Activated CD4-positive, alpha-beta memory T cell treated with anti-CD3 and anti-CD28 coated beads, Interleukin-2, amount 10 ng/mL, durations not matched to agents 7 days and 5 days (primary cell): ENCODE measurements around the gene SCEL. TPM values are rescaled to one million over a fixed set of nuclear protein-coding genes. Genes with fewer than 3 reads are reported as not detected.
"Not testable (repeated sequence)": the region's sequence is repeated elsewhere in the genome, so short reads cannot be mapped to it uniquely, and the experiment has no call there.

ENCODE experiments used
- CTCF ChIA-PET: fragments of 350-600 bp; sonication (Branson Sonifier 250); formaldehyde crosslinking; loops from one replicate; lab custom pipeline; 2021; ENCODE audit warnings: antibody characterized with exemption, inconsistent platforms; lab: Charles Lee
- POLR2A ChIA-PET: fragments of 350-600 bp; sonication (Branson Sonifier 250); formaldehyde crosslinking; loops from one replicate; lab custom pipeline; 2021; ENCODE audit warnings: antibody characterized with exemption; lab: Charles Lee
- DNase-seq: peaks from one replicate; pipeline ENCODE4 v3.0.0-alpha.2; 2020
- H3K27ac Mint-ChIP-seq: one replicate; pipeline ENCODE4 v1.8.0; 2021; ENCODE audit warnings: mild to moderate bottlenecking, mixed read lengths
- H3K27me3 Mint-ChIP-seq: one replicate; pipeline ENCODE4 v1.8.0; 2021; ENCODE audit warnings: mixed read lengths
- H3K36me3 Mint-ChIP-seq: one replicate; pipeline ENCODE4 v1.8.0; 2021; ENCODE audit warnings: low read depth, mixed read lengths
- H3K4me1 Mint-ChIP-seq: one replicate; pipeline ENCODE4 v1.8.0; 2021; ENCODE audit warnings: mixed read lengths
- H3K4me3 Mint-ChIP-seq: one replicate; pipeline ENCODE4 v1.8.0; 2021; ENCODE audit warnings: mild to moderate bottlenecking, mixed read lengths
- H3K9me3 Mint-ChIP-seq: one replicate; pipeline ENCODE4 v1.8.0; 2021; ENCODE audit warnings: mixed read lengths
- total RNA-seq, 2 experiments: library from RNA; stranded (reverse); gene quantifications; one replicate each; pipeline ENCODE4 v1.2.3, GENCODE V29; 2021

Gene SCEL
- total RNA-seq, 2 experiments from 2014 or later, result not detected

- DNase-seq, result no peak
- ChIA-PET POLR2A (no interaction called here), CTCF (interaction anchor here (0.6 kb wide), 1 partner anchor 13 kb away, joined by 3 read pairs; no protein-coding TSS in a partner anchor)
- Mint-ChIP-seq H3K9me3 (no peaks in the 10 kb centered on the region), H3K4me3 (no peak overlapping the region), H3K4me1 (peaks cover 10% of the 10 kb centered on the region), H3K27me3 (no peaks in the 10 kb centered on the region), H3K27ac (no peak overlapping the region), H3K36me3 (no peaks in the 10 kb centered on the region)
Measured at GRCh38 chr13:77511552-77511951, 24.0 kb upstream of the SCEL start.

- CTCF ChIA-PET, result interaction anchor here (0.6 kb wide), 1 partner anchor 511 kb away, joined by 3 read pairs; no protein-coding TSS in a partner anchor
- peaks cover 10% of the 10 kb centered on the region for H3K4me1 Mint-ChIP-seq
- POLR2A ChIA-PET, result no interaction called here
Measured at GRCh38 chr13:77513719-77514335, 21.7 kb upstream of the SCEL start.

GRCh38 chr13:77514336-77514726 is 21.2 kb upstream of the SCEL start:
- H3K36me3 Mint-ChIP-seq, result no peaks in the 10 kb centered on the region
- DNase-seq, result no peak
- no peak overlapping the region for H3K4me3 Mint-ChIP-seq
- ChIA-PET CTCF (interaction anchor here (0.6 kb wide), 1 partner anchor 511 kb away, joined by 3 read pairs; no protein-coding TSS in a partner anchor), POLR2A (no interaction called here)
- no peaks in the 10 kb centered on the region for H3K27me3 Mint-ChIP-seq
- no peaks in the 10 kb centered on the region for H3K9me3 Mint-ChIP-seq
- H3K27ac Mint-ChIP-seq, result no peak overlapping the region
- H3K4me1 Mint-ChIP-seq, result peaks cover 6% of the 10 kb centered on the region

More at GRCh38 chr13:77513719-77514335, 21.7 kb upstream of the SCEL start:
- no peak overlapping the region for H3K27ac Mint-ChIP-seq
- DNase-seq, result no peak
- H3K27me3 Mint-ChIP-seq, result no peaks in the 10 kb centered on the region
- no peaks in the 10 kb centered on the region for H3K36me3 Mint-ChIP-seq
- no peak overlapping the region for H3K4me3 Mint-ChIP-seq
- no peaks in the 10 kb centered on the region for H3K9me3 Mint-ChIP-seq

GRCh38 chr13:77515785-77516184 is 19.7 kb upstream of the SCEL start:
- DNase-seq, result no peak
- H3K4me1 Mint-ChIP-seq, result peaks cover 4% of the 10 kb centered on the region
- H3K9me3 Mint-ChIP-seq, result no peaks in the 10 kb centered on the region
- ChIA-PET CTCF (interaction anchor here (1.0 kb wide), 1 partner anchor 49 kb away, joined by 3 read pairs; no protein-coding TSS in a partner anchor), POLR2A (no interaction called here)
- H3K36me3 Mint-ChIP-seq, result no peaks in the 10 kb centered on the region
- no peak overlapping the region for H3K4me3 Mint-ChIP-seq
- H3K27ac Mint-ChIP-seq, result no peak overlapping the region
- peaks cover 2% of the 10 kb centered on the region for H3K27me3 Mint-ChIP-seq

GRCh38 chr13:77516342-77516789 is 19.1 kb upstream of the SCEL start:
- no peak overlapping the region for H3K4me3 Mint-ChIP-seq
- no peak overlapping the region for H3K27ac Mint-ChIP-seq
- ChIA-PET CTCF (interaction anchor here (1.0 to 1.3 kb wide), 2 partner anchors 38 to 49 kb away, joined by 3 to 6 read pairs; no protein-coding TSS in a partner anchor), POLR2A (no interaction called here)
- DNase-seq, result no peak
- peaks cover 3% of the 10 kb centered on the region for H3K27me3 Mint-ChIP-seq
- H3K4me1 Mint-ChIP-seq, result peaks cover 4% of the 10 kb centered on the region
- H3K9me3 Mint-ChIP-seq, result no peaks in the 10 kb centered on the region
- H3K36me3 Mint-ChIP-seq, result no peaks in the 10 kb centered on the region

- no peaks in the 10 kb centered on the region for H3K36me3 Mint-ChIP-seq
- H3K4me3 Mint-ChIP-seq, result no peak overlapping the region
- ChIA-PET POLR2A (no interaction called here), CTCF (no interaction called here)
- no peaks in the 10 kb centered on the region for H3K9me3 Mint-ChIP-seq
- peaks cover 3% of the 10 kb centered on the region for H3K27me3 Mint-ChIP-seq
- peaks cover 4% of the 10 kb centered on the region for H3K4me1 Mint-ChIP-seq
- DNase-seq, result no peak
- no peak overlapping the region for H3K27ac Mint-ChIP-seq
Measured at GRCh38 chr13:77518266-77518665, 17.2 kb upstream of the SCEL start.

GRCh38 chr13:77519396-77519795 is 16.1 kb upstream of the SCEL start:
- CTCF ChIA-PET, H3K27ac Mint-ChIP-seq, H3K4me3 Mint-ChIP-seq, H3K36me3 Mint-ChIP-seq, H3K9me3 Mint-ChIP-seq, DNase-seq, H3K27me3 Mint-ChIP-seq, POLR2A ChIA-PET, H3K4me1 Mint-ChIP-seq: not testable (repeated sequence)

- CTCF ChIA-PET, result no interaction called here
- H3K36me3 Mint-ChIP-seq, result no peaks in the 10 kb centered on the region
- DNase-seq, result no peak
- H3K27me3 Mint-ChIP-seq, result peaks cover 4% of the 10 kb centered on the region
- H3K27ac Mint-ChIP-seq, result no peak overlapping the region
- H3K4me3 Mint-ChIP-seq, result no peak overlapping the region
- POLR2A ChIA-PET, result no interaction called here
- no peaks in the 10 kb centered on the region for H3K9me3 Mint-ChIP-seq
- peaks cover 4% of the 10 kb centered on the region for H3K4me1 Mint-ChIP-seq
Measured at GRCh38 chr13:77519808-77520207, 15.7 kb upstream of the SCEL start.

GRCh38 chr13:77521194-77521593 is 14.3 kb upstream of the SCEL start:
- peaks cover 4% of the 10 kb centered on the region for H3K27me3 Mint-ChIP-seq
- H3K4me3 Mint-ChIP-seq, result no peak overlapping the region
- H3K36me3 Mint-ChIP-seq, result no peaks in the 10 kb centered on the region
- POLR2A ChIA-PET, result interaction anchor here (1.1 kb wide), 1 partner anchor 24 kb away, joined by 3 read pairs; no protein-coding TSS in a partner anchor
- H3K27ac Mint-ChIP-seq, result no peak overlapping the region
- H3K4me1 Mint-ChIP-seq, result peaks cover 3% of the 10 kb centered on the region
- no peaks in the 10 kb centered on the region for H3K9me3 Mint-ChIP-seq
- DNase-seq, result no peak
- CTCF ChIA-PET, result no interaction called here

- DNase-seq, result no peak
- no peak overlapping the region for H3K27ac Mint-ChIP-seq
- ChIA-PET CTCF (no interaction called here), POLR2A (interaction anchor here (1.1 kb wide), 1 partner anchor 23 kb away, joined by 3 read pairs; no protein-coding TSS in a partner anchor)
- no peaks in the 10 kb centered on the region for H3K4me1 Mint-ChIP-seq
- no peak overlapping the region for H3K4me3 Mint-ChIP-seq
- no peaks in the 10 kb centered on the region for H3K9me3 Mint-ChIP-seq
- H3K27me3 Mint-ChIP-seq, result peaks cover 5% of the 10 kb centered on the region
- H3K36me3 Mint-ChIP-seq, result no peaks in the 10 kb centered on the region
Measured at GRCh38 chr13:77521595-77522367, 13.7 kb upstream of the SCEL start.

GRCh38 chr13:77522444-77522843 is 13.1 kb upstream of the SCEL start:
- no peak for DNase-seq
- CTCF ChIA-PET, result no interaction called here

GRCh38 chr13:77523386-77523785 is 12.1 kb upstream of the SCEL start:
- POLR2A ChIA-PET, result no interaction called here
- Mint-ChIP-seq H3K36me3 (no peaks in the 10 kb centered on the region), H3K27ac (no peak overlapping the region), H3K27me3 (peaks cover 7% of the 10 kb centered on the region), H3K4me1 (no peaks in the 10 kb centered on the region), H3K9me3 (no peaks in the 10 kb centered on the region), H3K4me3 (no peak overlapping the region)
- CTCF ChIA-PET, result no interaction called here
- no peak for DNase-seq

More at GRCh38 chr13:77522444-77522843, 13.1 kb upstream of the SCEL start:
- POLR2A ChIA-PET, result no interaction called here
- Mint-ChIP-seq H3K9me3 (no peaks in the 10 kb centered on the region), H3K4me1 (no peaks in the 10 kb centered on the region), H3K27me3 (peaks cover 7% of the 10 kb centered on the region), H3K27ac (no peak overlapping the region), H3K36me3 (no peaks in the 10 kb centered on the region), H3K4me3 (no peak overlapping the region)
